Stimulated activated CD8-positive, alpha-beta memory T cell treated with anti-CD3 and anti-CD28 coated beads, Interleukin-7, amount 100 ng/mL, for 48 hours (primary cell): Measurements from ENCODE around the gene CHD2.
"Not testable (repeated sequence)": the region's sequence is repeated elsewhere in the genome, so short reads cannot be mapped to it uniquely, and the experiment has no call there.

ENCODE experiments used
- DNase-seq, 2 donors: peaks; one replicate each; pipeline ENCODE4 v3.0.0-alpha.2; 2020; ENCODE audit warnings: low read depth in 1 of 2; ENCODE audit errors: extremely low read depth in 1 of 2

CHD2 gene

DNA sequence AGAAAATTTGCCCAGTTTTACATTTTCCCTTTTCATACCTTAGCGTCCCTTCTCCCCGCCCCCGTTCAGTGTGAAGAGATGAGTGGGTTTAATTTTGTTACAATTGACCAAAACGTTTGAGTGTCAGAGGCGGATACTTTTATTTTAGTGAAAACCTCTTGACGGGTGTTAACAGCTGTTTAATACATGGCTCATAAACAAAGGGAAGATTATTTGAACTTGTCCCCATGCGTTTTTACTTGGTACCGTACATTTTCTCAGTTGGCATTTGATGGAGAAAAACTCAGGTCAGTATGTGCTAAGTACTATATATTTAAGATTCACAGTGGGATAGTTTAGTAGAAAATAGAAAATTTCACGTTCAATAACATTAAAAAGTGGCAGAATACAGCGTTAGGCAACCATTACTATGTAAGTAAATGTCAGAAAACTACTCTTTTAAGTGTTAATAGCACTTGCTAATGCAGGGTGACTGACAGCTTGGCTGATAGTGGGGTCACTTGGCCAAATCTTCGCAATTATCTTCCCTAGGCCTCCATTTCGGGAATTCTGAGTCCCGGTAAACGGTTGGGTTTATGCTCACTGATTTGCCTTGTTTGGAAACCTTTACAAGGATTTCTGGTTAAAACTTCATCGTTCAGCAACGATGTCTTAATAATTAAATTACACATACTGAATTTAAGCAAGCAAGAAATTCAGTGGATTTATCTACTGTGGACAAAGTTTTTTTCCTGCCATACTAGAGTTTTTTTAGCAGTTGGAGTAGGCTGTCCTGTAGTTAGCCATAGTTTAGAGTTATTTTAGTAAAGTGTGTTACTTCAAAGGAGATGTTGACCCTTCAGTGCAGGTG, 4.8 kb downstream of the CHD2 start:
- DNase-seq = no peak

GRCh38 chr15:92906020-92906419, 5.9 kb downstream of the CHD2 start:
- no peak for DNase-seq

DNA sequence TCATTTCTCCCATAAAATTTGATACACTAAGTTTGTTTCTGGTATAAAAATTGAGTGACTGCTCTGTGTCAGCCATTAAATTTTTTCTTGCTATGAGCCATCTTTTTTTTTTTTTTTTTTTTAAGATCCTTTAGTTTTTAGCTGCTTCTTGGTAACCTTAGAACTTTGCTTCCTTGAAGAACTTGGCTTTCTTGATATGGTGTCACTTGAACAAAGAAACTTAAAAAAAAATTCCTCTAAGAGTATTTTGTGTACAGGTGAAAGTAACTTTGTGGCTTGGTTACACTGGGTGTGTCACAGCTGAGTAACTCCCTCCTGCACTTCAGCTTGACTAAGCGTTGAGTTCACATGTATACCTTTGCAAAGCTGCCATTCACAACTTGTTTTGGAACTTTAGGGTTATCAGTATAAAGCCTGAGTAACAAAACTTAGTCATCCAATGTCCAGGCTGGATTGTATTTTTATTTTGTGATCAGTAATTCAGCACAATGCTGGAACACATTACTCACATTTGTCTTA, 6.5 kb downstream of the CHD2 start:
- DNase-seq = peak in 1 of 2 donors; percentile 57

DNA sequence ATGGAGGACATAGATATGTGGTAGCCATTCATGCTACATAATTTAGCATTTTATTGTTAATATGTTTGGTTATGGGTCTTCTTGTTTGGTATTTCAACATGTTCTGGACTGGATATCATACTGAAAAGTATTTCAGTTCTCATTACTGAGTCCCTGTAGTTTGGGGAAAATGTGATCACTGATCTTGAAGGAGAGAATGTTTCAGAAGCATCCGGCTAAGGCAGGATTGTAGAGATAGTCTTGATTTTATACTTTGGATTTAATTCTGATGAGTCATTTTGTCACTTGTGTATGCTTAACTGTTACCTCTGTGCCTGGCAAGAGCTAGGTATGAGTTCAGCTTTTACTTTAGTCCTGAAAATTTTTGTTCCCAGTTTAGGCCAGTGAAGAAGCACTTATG, 7.1 kb downstream of the CHD2 start:
- DNase-seq = no peak

GRCh38 chr15:92907896-92908712, 8.0 kb downstream of the CHD2 start:
- no peak for DNase-seq

GRCh38 chr15:92908713-92909057, 8.6 kb downstream of the CHD2 start:
- no peak for DNase-seq

DNA sequence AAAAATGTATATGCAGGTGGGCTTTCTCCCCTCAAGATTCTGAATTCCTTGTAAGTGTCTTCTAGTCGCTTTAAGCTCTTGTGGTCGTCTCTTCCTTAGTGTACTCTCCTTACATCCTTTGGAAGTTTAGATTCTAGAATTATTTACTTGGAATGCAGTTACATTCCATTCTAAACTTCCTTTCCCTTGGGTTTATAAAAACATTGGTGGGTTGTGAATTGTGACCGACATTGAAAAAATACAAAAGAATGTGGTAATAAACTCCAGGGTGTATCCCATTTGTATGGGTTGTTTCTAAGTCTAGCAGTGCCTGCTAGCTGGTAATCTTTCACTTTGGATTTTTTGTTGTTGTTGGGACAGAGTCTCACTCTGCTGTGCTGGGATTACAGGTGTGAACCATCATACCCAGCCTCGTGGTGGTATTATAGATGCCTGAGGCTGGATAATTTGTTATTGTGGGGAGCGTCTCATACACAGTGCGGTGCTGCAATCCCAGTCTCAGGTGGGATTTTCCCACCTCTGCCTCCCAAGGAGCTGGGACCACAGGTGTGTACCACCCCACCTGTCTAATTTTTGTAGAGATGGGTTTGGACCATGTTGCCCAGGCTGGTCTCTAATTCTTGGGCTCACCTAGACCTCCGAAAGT, 9.1 kb downstream of the CHD2 start:
- DNase-seq = no peak

GRCh38 chr15:92910451-92910850, 10.3 kb downstream of the CHD2 start:
- no peak for DNase-seq

GRCh38 chr15:92914103-92914499, 14.0 kb downstream of the CHD2 start:
- no peak for DNase-seq

DNA sequence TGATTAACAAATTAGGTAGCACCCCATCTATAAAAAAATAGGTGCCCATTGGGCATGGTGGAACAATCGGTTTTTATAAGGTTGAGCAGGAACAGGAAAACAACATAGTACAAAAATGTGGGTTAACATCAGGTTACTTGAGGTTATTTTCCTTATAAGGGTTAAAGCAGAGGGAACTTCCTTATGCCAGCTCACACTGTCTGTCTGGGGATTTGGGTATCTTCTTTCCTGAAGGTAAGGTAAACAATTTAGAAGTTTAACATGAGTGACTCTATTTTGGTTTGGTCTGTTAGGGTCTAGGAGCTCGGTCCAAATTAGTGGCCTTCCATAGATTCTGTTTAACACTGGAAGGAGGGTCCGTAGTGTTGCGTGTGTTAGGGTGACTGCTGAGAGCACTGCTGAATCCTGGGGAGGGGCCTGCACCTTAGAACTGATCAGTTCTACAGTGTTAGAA, 14.7 kb downstream of the CHD2 start:
- no peak for DNase-seq

DNA sequence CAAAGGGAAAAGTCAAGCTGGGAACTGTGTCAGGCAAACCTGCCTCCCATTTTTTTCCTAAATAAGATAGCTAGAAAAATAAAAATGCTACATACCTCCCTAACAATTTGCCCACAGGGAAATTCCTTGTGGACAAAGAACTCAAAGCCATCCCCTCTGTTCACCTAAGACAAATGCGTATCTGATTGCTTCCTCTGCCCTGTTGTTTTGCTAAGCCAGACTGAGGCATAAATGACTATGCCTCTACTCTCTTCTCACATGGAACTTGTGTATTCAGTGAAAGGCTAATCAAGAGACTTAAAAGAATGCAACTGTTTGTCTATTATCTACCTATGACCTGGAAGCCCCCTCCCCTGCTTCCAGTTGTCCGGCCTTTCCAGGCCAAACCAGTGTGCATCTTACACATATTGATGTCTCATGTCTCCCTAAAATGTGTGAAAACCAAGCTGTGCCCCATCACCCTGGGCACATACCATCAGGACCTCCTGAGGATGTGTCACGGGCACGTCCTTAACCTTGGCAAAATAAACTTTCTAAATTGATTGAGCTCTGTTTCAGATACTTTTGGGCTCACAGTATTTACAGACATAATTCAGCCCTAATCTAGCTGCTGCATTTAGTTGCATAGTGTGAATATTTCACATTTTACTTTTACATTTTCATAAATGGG, 15.8 kb downstream of the CHD2 start:
- no peak for DNase-seq

GRCh38 chr15:92917598-92918407, 17.7 kb downstream of the CHD2 start:
- DNase-seq = peak; percentile 70 to 89

DNA sequence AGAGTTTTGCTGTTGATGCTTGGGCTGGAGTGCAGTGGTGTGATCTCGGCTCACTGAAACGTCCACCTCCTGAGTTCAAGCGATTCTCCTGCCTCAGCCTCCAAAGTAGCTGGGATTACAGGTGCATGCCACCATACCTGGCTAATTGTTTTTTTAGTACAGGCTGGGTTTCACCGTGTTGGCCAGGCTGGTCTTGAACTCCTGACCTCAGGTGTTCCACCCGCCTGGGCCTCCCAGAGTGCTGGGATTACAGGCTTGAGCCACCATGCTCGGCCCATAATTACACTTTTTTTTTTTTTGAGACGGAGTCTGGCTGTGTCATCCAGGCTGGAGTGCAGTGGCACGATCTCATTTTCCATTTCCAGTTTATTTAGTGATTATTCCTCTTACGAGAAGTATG, 18.8 kb downstream of the CHD2 start:
- not testable (repeated sequence) for DNase-seq

- DNase-seq = no peak
Measured at GRCh38 chr15:92920595-92921161, 20.6 kb downstream of the CHD2 start.

GRCh38 chr15:92921215-92922131, 21.3 kb downstream of the CHD2 start:
- DNase-seq = no peak

GRCh38 chr15:92922418-92923002, 22.4 kb downstream of the CHD2 start:
- DNase-seq = no peak

DNA sequence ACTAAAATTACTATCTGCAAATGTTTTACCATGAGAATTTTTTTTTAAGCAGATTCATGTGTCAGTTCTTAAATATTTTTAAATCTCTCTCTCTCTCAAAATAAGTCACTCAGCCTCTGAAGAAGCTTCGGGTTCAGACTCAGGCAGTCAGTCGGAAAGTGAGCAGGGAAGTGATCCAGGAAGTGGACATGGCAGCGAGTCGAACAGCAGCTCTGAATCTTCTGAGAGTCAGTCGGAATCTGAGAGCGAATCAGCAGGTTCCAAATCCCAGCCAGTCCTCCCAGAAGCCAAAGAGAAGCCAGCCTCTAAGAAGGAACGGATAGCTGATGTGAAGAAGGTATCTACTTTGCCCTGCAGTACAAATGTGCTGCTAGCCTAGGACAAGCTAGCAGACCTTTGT, 24.1 kb downstream of the CHD2 start:
- DNase-seq = no peak

- no peak for DNase-seq
Measured at GRCh38 chr15:92925454-92925853, 25.3 kb downstream of the CHD2 start.
